ENCODE results near the gene DNLZ. TPM values are rescaled to one million over a fixed set of nuclear protein-coding genes. Genes with fewer than 3 reads are reported as not detected.

DNLZ gene
- polyA plus RNA-seq, 1 of the 3 experiments (the other 2 are of a cell fraction) = 40.6 TPM

DNA sequence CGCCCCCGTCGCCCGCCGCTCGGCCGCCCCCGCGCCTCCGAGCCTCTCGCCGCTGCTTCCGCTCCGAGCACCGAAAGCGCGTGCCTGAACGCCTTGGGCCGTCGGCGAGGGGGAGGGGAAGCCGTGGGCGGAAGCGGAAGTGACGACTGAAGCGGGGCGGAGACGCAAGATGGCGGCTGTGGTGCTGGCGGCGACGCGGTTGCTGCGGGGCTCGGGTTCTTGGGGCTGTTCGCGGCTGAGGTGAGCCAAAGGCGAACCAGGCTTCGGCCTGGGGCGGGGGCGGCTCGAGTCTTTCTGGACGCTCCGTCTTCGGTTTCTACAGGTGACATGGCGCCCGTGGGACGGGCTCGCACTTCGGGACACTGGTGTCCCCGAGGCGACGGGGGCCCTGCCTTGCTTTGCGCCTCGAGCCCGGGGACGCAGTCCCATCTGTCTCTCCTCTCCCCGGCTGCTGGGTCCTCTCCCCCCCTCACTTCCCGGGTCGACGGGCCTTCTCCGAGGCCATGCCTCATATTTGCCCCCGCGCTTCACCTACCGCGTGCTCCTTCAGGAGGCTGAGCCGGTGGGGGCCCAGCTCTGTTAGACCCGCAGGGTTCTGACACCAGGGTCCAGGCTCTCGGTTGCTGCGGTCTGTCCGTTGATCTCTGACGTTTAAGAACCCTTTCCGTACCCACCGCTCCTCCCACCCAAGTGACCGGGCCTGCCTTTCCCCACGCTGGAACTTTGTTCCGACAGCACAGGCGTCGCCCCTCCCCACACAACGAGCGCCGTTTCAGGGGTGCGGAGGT is 47.1 kb upstream of the DNLZ start, which contains the start of the genes ENTR1 and PMPCA:
ENTR1 (minus strand) TSS at position 115 of the 788 bp plus-strand sequence. CDS start 217 bp downstream, outside the sequence.
PMPCA (plus strand) TSS at position 159 of the 788 bp plus-strand sequence; CDS start at position 170, 11 bp downstream.
- Histone ChIP-seq H3K9me3 (no peaks in the 10 kb centered on the region), H2AFZ (ENCODE audit: low read depth) (0 out of 2 replicates have a peak within 1 kb of the TSS, but pooled peaks have one; percentile 79), H3K4me1 (ENCODE audit: control insufficient read depth in 1 of 2, insufficient read depth in 2 of 2, low read depth in 1 of 2, low read length in 1 of 2) (peaks cover 16 to 24% of the 10 kb centered on the region in 2 experiments), H3F3A (replicated peaks; ENCODE audit: insufficient read depth) (peaks cover 6% of the 10 kb centered on the region), H3K27ac (ENCODE audit: low read depth in 2 of 2, low read length in 1 of 2) (peak within 1 kb of the TSS; percentile 62 to 67; a peak in 3 of 4 replicates), H3K36me3 (replicated peaks in 1 of 2; ENCODE audit: control insufficient read depth in 1 of 2, insufficient read depth in 2 of 2, low read length in 1 of 2) (peaks cover 29 to 52% of the 10 kb centered on the region in 2 experiments), H4K20me1 (ENCODE audit: insufficient read depth) (peaks cover 7% of the 10 kb centered on the region), H3K9me2 (no peaks in the 10 kb centered on the region), H3K27me3 (ENCODE audit: insufficient read depth) (no peaks in the 10 kb centered on the region), H3K4me3 (ENCODE audit: low read depth in 2 of 2, low read length in 1 of 2) (peak within 1 kb of the TSS; percentile 92 to 98), H3K4me2 (peak within 1 kb of the TSS; percentile 99), H3K79me2 (ENCODE audit: insufficient read depth) (peaks cover 71% of the 10 kb centered on the region), H3K9ac (peak within 1 kb of the TSS; percentile 88)
- CTCF ChIA-PET = interaction anchor here (1.0 to 3.6 kb wide), 6 partner anchors 10 to 46 kb away, joined by 3 to 26 read pairs (median 6); partner anchors contain the start of genes DNLZ and SNAPC4
- POLR2A ChIA-PET = interaction anchor here (1.1 to 1.4 kb wide), 2 partner anchors 47 to 84 kb away, joined by 3 to 5 read pairs; partner anchors contain the start of gene DNLZ
- peak; percentile 99 for DNase-seq
- WGBS (ENCODE audit: low lambda C conversion rate) = under 1% methylated on average over 49 of the region's 83 CpGs
- no peak for TF ChIP-seq SMC3 (IDR thresholded peaks at IDR 0.05; ENCODE audit: low read depth, low read length)
- no peak for TF ChIP-seq TCF12 (IDR thresholded peaks at IDR 0.05)
- TF ChIP-seq RXRA (IDR thresholded peaks at IDR 0.05; ENCODE audit: borderline replicate concordance, low read depth) = no peak
- TF ChIP-seq YY1 (IDR thresholded peaks at IDR 0.05; ENCODE audit: low read depth) = peak; percentile 97
- no peak for TF ChIP-seq EP300 (IDR thresholded peaks at IDR 0.05; ENCODE audit: borderline replicate concordance in 1 of 2, low read depth in 1 of 2, low read length in 1 of 2)
- TF ChIP-seq FOXJ3 (CRISPR knock-in tag; IDR thresholded peaks at IDR 0.05) = no peak
- TF ChIP-seq, protein P1, sequence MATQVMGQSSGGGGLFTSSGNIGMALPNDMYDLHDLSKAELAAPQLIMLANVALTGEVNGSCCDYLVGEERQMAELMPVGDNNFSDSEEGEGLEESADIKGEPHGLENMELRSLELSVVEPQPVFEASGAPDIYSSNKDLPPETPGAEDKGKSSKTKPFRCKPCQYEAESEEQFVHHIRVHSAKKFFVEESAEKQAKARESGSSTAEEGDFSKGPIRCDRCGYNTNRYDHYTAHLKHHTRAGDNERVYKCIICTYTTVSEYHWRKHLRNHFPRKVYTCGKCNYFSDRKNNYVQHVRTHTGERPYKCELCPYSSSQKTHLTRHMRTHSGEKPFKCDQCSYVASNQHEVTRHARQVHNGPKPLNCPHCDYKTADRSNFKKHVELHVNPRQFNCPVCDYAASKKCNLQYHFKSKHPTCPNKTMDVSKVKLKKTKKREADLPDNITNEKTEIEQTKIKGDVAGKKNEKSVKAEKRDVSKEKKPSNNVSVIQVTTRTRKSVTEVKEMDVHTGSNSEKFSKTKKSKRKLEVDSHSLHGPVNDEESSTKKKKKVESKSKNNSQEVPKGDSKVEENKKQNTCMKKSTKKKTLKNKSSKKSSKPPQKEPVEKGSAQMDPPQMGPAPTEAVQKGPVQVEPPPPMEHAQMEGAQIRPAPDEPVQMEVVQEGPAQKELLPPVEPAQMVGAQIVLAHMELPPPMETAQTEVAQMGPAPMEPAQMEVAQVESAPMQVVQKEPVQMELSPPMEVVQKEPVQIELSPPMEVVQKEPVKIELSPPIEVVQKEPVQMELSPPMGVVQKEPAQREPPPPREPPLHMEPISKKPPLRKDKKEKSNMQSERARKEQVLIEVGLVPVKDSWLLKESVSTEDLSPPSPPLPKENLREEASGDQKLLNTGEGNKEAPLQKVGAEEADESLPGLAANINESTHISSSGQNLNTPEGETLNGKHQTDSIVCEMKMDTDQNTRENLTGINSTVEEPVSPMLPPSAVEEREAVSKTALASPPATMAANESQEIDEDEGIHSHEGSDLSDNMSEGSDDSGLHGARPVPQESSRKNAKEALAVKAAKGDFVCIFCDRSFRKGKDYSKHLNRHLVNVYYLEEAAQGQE (IDR thresholded peaks at IDR 0.05; ENCODE audit: low read depth, low read length) = peak; percentile 58
- TF ChIP-seq GATA2 (CRISPR knock-in tag; IDR thresholded peaks at IDR 0.05) = no peak
- TF ChIP-seq RAD21 (IDR thresholded peaks at IDR 0.05; ENCODE audit: low read length) = no peak
- TF ChIP-seq, protein P2, sequence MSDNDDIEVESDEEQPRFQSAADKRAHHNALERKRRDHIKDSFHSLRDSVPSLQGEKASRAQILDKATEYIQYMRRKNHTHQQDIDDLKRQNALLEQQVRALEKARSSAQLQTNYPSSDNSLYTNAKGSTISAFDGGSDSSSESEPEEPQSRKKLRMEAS (IDR thresholded peaks at IDR 0.05; ENCODE audit: low read depth) = peak; percentile 95
- TF ChIP-seq, protein P3, sequence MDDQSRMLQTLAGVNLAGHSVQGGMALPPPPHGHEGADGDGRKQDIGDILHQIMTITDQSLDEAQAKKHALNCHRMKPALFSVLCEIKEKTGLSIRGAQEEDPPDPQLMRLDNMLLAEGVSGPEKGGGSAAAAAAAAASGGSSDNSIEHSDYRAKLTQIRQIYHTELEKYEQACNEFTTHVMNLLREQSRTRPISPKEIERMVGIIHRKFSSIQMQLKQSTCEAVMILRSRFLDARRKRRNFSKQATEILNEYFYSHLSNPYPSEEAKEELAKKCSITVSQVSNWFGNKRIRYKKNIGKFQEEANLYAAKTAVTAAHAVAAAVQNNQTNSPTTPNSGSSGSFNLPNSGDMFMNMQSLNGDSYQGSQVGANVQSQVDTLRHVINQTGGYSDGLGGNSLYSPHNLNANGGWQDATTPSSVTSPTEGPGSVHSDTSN (IDR thresholded peaks at IDR 0.05) = no peak
- TF ChIP-seq ELF1 (IDR thresholded peaks at IDR 0.05) = peak; percentile 67
- peak; percentile 76; the same call in 1 of the 2 replicates for TF ChIP-seq SIN3A (IDR thresholded peaks at IDR 0.05; ENCODE audit: borderline replicate concordance, low read depth, low read length)
- TF ChIP-seq EZH2phosphoT487 (IDR thresholded peaks at IDR 0.05; ENCODE audit: borderline replicate concordance, low read depth) = no peak
- TF ChIP-seq, protein P4, sequence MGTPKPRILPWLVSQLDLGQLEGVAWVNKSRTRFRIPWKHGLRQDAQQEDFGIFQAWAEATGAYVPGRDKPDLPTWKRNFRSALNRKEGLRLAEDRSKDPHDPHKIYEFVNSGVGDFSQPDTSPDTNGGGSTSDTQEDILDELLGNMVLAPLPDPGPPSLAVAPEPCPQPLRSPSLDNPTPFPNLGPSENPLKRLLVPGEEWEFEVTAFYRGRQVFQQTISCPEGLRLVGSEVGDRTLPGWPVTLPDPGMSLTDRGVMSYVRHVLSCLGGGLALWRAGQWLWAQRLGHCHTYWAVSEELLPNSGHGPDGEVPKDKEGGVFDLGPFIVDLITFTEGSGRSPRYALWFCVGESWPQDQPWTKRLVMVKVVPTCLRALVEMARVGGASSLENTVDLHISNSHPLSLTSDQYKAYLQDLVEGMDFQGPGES (IDR thresholded peaks at IDR 0.05; ENCODE audit: low read depth, low read length) = no peak
- peak; percentile 97 for TF ChIP-seq TAF1 (IDR thresholded peaks at IDR 0.05; ENCODE audit: borderline replicate concordance, low read depth, low read length)
- no peak for TF ChIP-seq NFIC (IDR thresholded peaks at IDR 0.05; ENCODE audit: borderline replicate concordance)
- no peak for TF ChIP-seq JUND (IDR thresholded peaks at IDR 0.05)
- peak; percentile 96 for TF ChIP-seq POLR2AphosphoS5 (IDR thresholded peaks at IDR 0.05; ENCODE audit: low read depth, low read length)
- TF ChIP-seq, protein P5, sequence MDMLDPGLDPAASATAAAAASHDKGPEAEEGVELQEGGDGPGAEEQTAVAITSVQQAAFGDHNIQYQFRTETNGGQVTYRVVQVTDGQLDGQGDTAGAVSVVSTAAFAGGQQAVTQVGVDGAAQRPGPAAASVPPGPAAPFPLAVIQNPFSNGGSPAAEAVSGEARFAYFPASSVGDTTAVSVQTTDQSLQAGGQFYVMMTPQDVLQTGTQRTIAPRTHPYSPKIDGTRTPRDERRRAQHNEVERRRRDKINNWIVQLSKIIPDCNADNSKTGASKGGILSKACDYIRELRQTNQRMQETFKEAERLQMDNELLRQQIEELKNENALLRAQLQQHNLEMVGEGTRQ (IDR thresholded peaks at IDR 0.05; ENCODE audit: borderline replicate concordance, low read depth, low read length) = no peak
- TF ChIP-seq, protein P6, sequence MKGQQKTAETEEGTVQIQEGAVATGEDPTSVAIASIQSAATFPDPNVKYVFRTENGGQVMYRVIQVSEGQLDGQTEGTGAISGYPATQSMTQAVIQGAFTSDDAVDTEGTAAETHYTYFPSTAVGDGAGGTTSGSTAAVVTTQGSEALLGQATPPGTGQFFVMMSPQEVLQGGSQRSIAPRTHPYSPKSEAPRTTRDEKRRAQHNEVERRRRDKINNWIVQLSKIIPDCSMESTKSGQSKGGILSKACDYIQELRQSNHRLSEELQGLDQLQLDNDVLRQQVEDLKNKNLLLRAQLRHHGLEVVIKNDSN (IDR thresholded peaks at IDR 0.05; ENCODE audit: borderline replicate concordance, low read depth) = no peak
- no peak for TF ChIP-seq MEF2A (IDR thresholded peaks at IDR 0.05; ENCODE audit: borderline replicate concordance, low read depth)
- no peak for TF ChIP-seq FOXM1 (IDR thresholded peaks at IDR 0.05; ENCODE audit: low read depth)
- TF ChIP-seq GABPA (IDR thresholded peaks at IDR 0.05; ENCODE audit: low read depth) = peak; percentile 91
- peak; percentile 80 for TF ChIP-seq CHD2 (IDR thresholded peaks at IDR 0.05; ENCODE audit: low read length, partially characterized antibody)
- peak; percentile 78 for TF ChIP-seq MXI1 (IDR thresholded peaks at IDR 0.05; ENCODE audit: low read depth, low read length)

Data from SK-N-SH (cell line).